Esophagus squamous epithelium (tissue), 5 donors: ENCODE data around the gene TMEM201. TPM values are rescaled to one million over a fixed set of nuclear protein-coding genes. Genes with fewer than 3 reads are reported as not detected.

Experiments used
- DNase-seq: peaks from one replicate; lab custom pipeline; 2025; lab: John Stamatoyannopoulos, UW
- H3K27ac ChIP-seq, 4 donors: fragments of 200-600 bp; sonication (generic); one replicate each; pipeline ENCODE4 v1.5.1; 2016 to 2019; ENCODE audit warnings: mild to moderate bottlenecking in 1 of 4
- H3K27me3 ChIP-seq, 4 donors: fragments of 200-600 bp; sonication (generic); 1 replicate in 3 of 4; 2 replicates in 1 of 4; pipeline versions ENCODE4 v1.5.1 to v1.6.0; 2017 to 2021; ENCODE audit warnings: antibody characterized with exemption in 1 of 4
- H3K36me3 ChIP-seq, 3 donors: fragments of 200-600 bp; sonication (generic); one replicate each; pipeline ENCODE4 v1.5.1; 2016 to 2019
- H3K4me1 ChIP-seq, 3 donors: fragments of 200-600 bp; sonication (generic); one replicate each; pipeline ENCODE4 v1.5.1; 2017 to 2019
- H3K4me3 ChIP-seq, 4 donors: fragments of 200-600 bp; sonication (generic); 1 replicate in 3 of 4; 2 replicates in 1 of 4; pipeline ENCODE4 v1.5.1; 2016 to 2019; ENCODE audit warnings: mild to moderate bottlenecking in 2 of 4, moderate library complexity in 1 of 4
- H3K9me3 ChIP-seq, 3 donors: fragments of 200-600 bp; sonication (generic); one replicate each; pipeline ENCODE4 v1.5.1; 2016 to 2019
- CTCF ChIP-seq, 6 experiments: fragments of 450-650 bp in 4 of 6; fragments of 200-600 bp in 2 of 6; sonication (generic) in 2 of 6; IDR thresholded peaks; one replicate each; pipeline ENCODE4 v1.5.1; 2016 to 2019; ENCODE audit warnings: antibody characterized with exemption in 6 of 6, mild to moderate bottlenecking in 4 of 6, moderate library complexity in 4 of 6
- POLR2A ChIP-seq, 4 donors: fragments of 450-650 bp; IDR thresholded peaks; one replicate each; pipeline ENCODE4 v1.6.1; 2017; ENCODE audit warnings: antibody characterized with exemption in 4 of 4, mild to moderate bottlenecking in 4 of 4, moderate library complexity in 3 of 4
- WGBS, 2 donors: methylation state at CpG; one replicate each; pipeline ENCODE4 v1.1.5; 2018; 5-methylcytosine and 5-hydroxymethylcytosine counted together
- intact Hi-C: fragments of 100-400 bp; cut with DNase I; formaldehyde crosslinking; loops from one replicate; pipeline ENCODE4 v1.15.0; 2022
- total RNA-seq, 4 donors: library from RNA; depleted of rRNA; stranded (reverse); fragments of >200 nt; gene quantifications; one replicate each; pipeline ENCODE4 v1.1.0, GENCODE V29; 2016
- donor health status: DM: yes; HTN: yes; CAD: no.

The TMEM201 gene
- total RNA-seq, 4 donors from 2014 or later = 5.0 to 10.3 (median 8.7) TPM

DNA sequence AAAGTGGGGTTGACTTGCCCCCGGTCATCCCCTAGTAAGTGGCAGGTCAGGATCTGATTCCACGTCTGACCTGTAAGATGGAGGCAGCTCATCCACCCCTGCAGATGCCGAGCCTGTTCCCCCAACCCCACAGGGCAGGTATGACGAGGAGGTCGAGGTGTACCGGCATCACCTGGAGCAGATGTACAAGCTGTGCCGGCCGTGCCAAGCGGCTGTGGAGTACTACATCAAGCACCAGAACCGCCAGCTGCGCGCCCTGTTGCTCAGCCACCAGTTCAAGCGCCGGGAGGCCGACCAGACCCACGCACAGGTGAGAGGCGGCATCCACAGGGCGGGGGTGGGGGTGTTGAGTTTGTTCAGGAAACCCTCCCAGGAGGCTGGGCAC lies 9.6 kb downstream of the TMEM201 start:
- Histone ChIP-seq H3K27ac (no peak overlapping the region), H3K4me3 (no peak overlapping the region), H3K9me3 (no peaks in the 10 kb centered on the region), H3K36me3 (peaks cover 15 to 67% (median 16%) of the 10 kb centered on the region in 3 donors), H3K4me1 (peaks cover 8 to 11% (median 9%) of the 10 kb centered on the region in 3 donors), H3K27me3 (no peaks in the 10 kb centered on the region)
- no peak for DNase-seq
- intact Hi-C loops = no loop called here
- WGBS, 2 donors = 89 to 92% methylated on average over 5 to 17 of the region's 18 CpGs
- TF ChIP-seq CTCF (IDR thresholded peaks at IDR 0.05) (no peak), POLR2A (IDR thresholded peaks at IDR 0.05) (no peak)

DNA sequence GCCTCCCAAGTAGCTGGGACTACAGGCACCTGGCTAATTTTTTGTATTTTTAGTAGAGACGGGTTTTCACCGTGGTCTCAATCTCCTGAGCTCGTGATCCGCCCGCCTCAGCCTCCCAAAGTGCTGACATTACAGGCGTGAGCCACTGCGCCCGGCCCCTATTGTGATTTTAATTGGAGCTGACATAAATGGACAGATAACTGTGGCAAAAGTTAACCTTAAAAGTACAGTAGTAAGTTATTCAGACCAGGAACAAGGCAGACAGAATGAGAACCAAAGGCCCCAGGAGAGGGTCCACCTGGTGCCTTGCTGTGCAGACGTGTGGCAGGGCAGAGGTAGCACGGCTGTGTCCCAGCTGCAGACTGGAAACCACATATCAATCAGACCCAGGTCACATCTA lies 11.0 kb downstream of the TMEM201 start:
- H3K4me1 ChIP-seq = no peaks in the 10 kb centered on the region
- H3K27me3 ChIP-seq = no peaks in the 10 kb centered on the region
- no peak overlapping the region for H3K4me3 ChIP-seq
- no peaks in the 10 kb centered on the region for H3K9me3 ChIP-seq
- WGBS, 2 donors = 75 to 90% methylated on average over 2 to 7 of the region's 10 CpGs
- intact Hi-C loops = no loop called here
- peaks cover 16 to 81% (median 20%) of the 10 kb centered on the region in 3 donors for H3K36me3 ChIP-seq
- no peak for TF ChIP-seq POLR2A (IDR thresholded peaks at IDR 0.05)
- no peak for TF ChIP-seq CTCF (IDR thresholded peaks at IDR 0.05)
- no peak overlapping the region for H3K27ac ChIP-seq
- DNase-seq = no peak

GRCh38 chr1:9600861-9601834 lies 12.4 kb downstream of the TMEM201 start:
- 91 to 92% methylated on average over 9 to 23 of the region's 39 CpGs for WGBS, 2 donors
- intact Hi-C loops = no loop called here
- no peaks in the 10 kb centered on the region for H3K4me1 ChIP-seq
- no peaks in the 10 kb centered on the region for H3K27me3 ChIP-seq
- TF ChIP-seq POLR2A (IDR thresholded peaks at IDR 0.05) (no peak), CTCF (IDR thresholded peaks at IDR 0.05) (no peak)
- no peak for DNase-seq
- no peak overlapping the region for H3K27ac ChIP-seq
- no peaks in the 10 kb centered on the region for H3K9me3 ChIP-seq
- no peak overlapping the region for H3K4me3 ChIP-seq
- peaks cover 16 to 89% (median 20%) of the 10 kb centered on the region in 3 donors for H3K36me3 ChIP-seq

DNA sequence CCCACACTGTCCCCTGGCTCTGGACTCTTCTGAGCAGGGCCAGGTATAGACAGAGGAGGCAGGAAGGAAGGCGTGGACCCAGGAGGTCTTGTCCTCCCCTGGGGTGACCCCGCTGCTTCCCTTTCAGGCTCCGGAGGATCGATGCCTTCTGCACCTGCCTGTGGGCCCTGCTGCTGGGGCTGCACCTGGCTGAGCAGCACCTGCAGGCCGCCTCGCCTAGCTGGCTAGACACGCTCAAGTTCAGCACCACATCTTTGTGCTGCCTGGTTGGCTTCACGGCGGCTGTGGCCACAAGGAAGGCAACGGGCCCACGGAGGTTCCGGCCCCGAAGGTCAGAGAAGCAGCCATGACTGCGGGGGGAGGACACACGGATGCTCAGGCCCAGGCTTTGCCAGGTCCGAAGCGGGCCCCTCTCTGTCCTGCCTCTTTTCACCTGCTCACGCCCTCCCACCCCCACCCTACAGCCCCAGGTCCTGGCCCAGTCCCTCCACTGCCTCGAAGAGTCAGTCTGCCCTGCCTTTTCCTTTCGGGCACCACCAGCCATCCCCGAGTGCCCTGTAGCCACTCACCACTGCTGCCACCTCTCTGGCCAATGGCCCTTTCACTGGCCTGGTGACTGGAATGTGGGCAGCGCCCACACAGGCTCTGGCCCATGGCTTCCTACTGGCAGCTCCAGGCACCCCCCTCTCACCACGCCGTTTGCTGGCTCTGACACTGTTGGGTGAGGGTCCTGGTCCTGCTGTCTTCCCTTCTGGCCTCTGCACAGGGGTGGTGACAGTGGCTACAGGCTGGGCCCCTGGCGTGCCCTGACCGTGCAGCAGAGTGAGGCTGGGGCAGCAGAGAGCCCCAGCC lies 13.5 kb downstream of the TMEM201 start:
- 94 to 100% methylated on average over 4 to 7 of the region's 26 CpGs for WGBS, 2 donors
- Histone ChIP-seq H3K36me3 (peaks cover 16 to 90% (median 16%) of the 10 kb centered on the region in 3 donors), H3K4me1 (peaks cover 0 to 4% (median 0%) of the 10 kb centered on the region in 3 donors), H3K27ac (no peak overlapping the region), H3K27me3 (no peaks in the 10 kb centered on the region), H3K4me3 (no peak overlapping the region), H3K9me3 (no peaks in the 10 kb centered on the region)
- no peak for DNase-seq
- no peak for TF ChIP-seq POLR2A (IDR thresholded peaks at IDR 0.05)
- intact Hi-C loops = no loop called here

- no peaks in the 10 kb centered on the region for H3K27me3 ChIP-seq
- no peak for DNase-seq
Observed at GRCh38 chr1:9602794-9603167, 14.1 kb downstream of the TMEM201 start.

More at GRCh38 chr1:9602794-9603167, 14.1 kb downstream of the TMEM201 start:
- Histone ChIP-seq H3K4me1 (peaks cover 0 to 4% (median 0%) of the 10 kb centered on the region in 3 donors), H3K27ac (no peak overlapping the region), H3K4me3 (no peak overlapping the region), H3K36me3 (peaks cover 15 to 90% (median 16%) of the 10 kb centered on the region in 3 donors), H3K9me3 (no peaks in the 10 kb centered on the region)
- WGBS, 2 donors = 92 to 93% methylated on average over 2 to 4 of the region's 9 CpGs
- no peak for TF ChIP-seq CTCF (IDR thresholded peaks at IDR 0.05)
- no peak for TF ChIP-seq POLR2A (IDR thresholded peaks at IDR 0.05)
- intact Hi-C loops = no loop called here
